Activated naive CD4-positive, alpha-beta T cell treated with anti-CD3 and anti-CD28 coated beads, Interleukin-2, amount 50 U/mL, for 72 hours (primary cell): ENCODE measurements around the gene LRCH4. TPM values are rescaled to one million over a fixed set of nuclear protein-coding genes. Genes with fewer than 3 reads are reported as not detected.
"Not testable (repeated sequence)": the region's sequence is repeated elsewhere in the genome, so short reads cannot be mapped to it uniquely, and the experiment has no call there.

Experiments used
- ATAC-seq, 2 donors: fragments of 150-1000 bp; cut with Tn5 transposase; 2 replicates each; pipeline ENCODE4 v1.10.0; 2021; ENCODE audit warnings: mild to moderate bottlenecking in 2 of 2, moderate library complexity in 2 of 2
- DNase-seq, 2 donors: peaks; one replicate each; pipeline ENCODE4 v3.0.0; 2021 to 2022; ENCODE audit warnings: low spot score in 2 of 2
- H3K27ac Mint-ChIP-seq, 2 donors: one replicate each; pipeline ENCODE4 v1.8.0; 2022; ENCODE audit warnings: mild to moderate bottlenecking in 2 of 2, mixed read lengths in 2 of 2
- H3K36me3 Mint-ChIP-seq, 2 donors: one replicate each; pipeline ENCODE4 v1.8.0; 2022; ENCODE audit warnings: mixed read lengths in 2 of 2
- H3K9me3 Mint-ChIP-seq, 2 donors: one replicate each; pipeline ENCODE4 v1.8.0; 2022; ENCODE audit warnings: mixed read lengths in 2 of 2
- total RNA-seq, 2 donors: library from RNA; stranded (reverse); gene quantifications; one replicate each; pipeline ENCODE4 v1.2.3, GENCODE V29; 2022

Gene LRCH4
- total RNA-seq, 2 donors from 2014 or later: 76.2 to 178 TPM

- ATAC-seq: no peak
- H3K36me3 Mint-ChIP-seq: peaks cover 0 to 13% of the 10 kb centered on the region in 2 donors
- peak overlapping the region in 1 of 2 donors; percentile 37 for H3K27ac Mint-ChIP-seq
- DNase-seq: no peak
- no peaks in the 10 kb centered on the region for H3K9me3 Mint-ChIP-seq
Observed at GRCh38 chr7:100566018-100566531, 19.9 kb downstream of the LRCH4 start.

GRCh38 chr7:100565133-100565571, 20.8 kb downstream of the LRCH4 start:
- DNase-seq (no peak), ATAC-seq (no peak)
- H3K9me3 Mint-ChIP-seq: no peaks in the 10 kb centered on the region
- H3K36me3 Mint-ChIP-seq: peaks cover 0 to 13% of the 10 kb centered on the region in 2 donors
- H3K27ac Mint-ChIP-seq: peak overlapping the region in 1 of 2 donors; percentile 61

GRCh38 chr7:100564405-100564804, 21.5 kb downstream of the LRCH4 start:
- H3K27ac Mint-ChIP-seq: peak overlapping the region in 1 of 2 donors; percentile 61
- DNase-seq, H3K9me3 Mint-ChIP-seq, ATAC-seq: not testable (repeated sequence)
- peaks cover 0 to 13% of the 10 kb centered on the region in 2 donors for H3K36me3 Mint-ChIP-seq

GRCh38 chr7:100563809-100564400, 22.0 kb downstream of the LRCH4 start:
- Mint-ChIP-seq H3K36me3 (peaks cover 0 to 13% of the 10 kb centered on the region in 2 donors), H3K27ac (peak overlapping the region; percentile 61 to 91), H3K9me3 (no peaks in the 10 kb centered on the region)
- ATAC-seq (peak; percentile 47 to 54), DNase-seq (peak in 1 of 2 donors; percentile 88)

- Mint-ChIP-seq H3K36me3 (peaks cover 0 to 13% of the 10 kb centered on the region in 2 donors), H3K27ac (peak overlapping the region in 1 of 2 donors; percentile 91), H3K9me3 (no peaks in the 10 kb centered on the region)
- no peak for DNase-seq
- no peak for ATAC-seq
Observed at GRCh38 chr7:100563100-100563564, 22.8 kb downstream of the LRCH4 start.

- Mint-ChIP-seq H3K27ac (peak overlapping the region in 1 of 2 donors; percentile 85), H3K36me3 (peaks cover 0 to 13% of the 10 kb centered on the region in 2 donors), H3K9me3 (no peaks in the 10 kb centered on the region)
- DNase-seq (no peak), ATAC-seq (no peak)
Observed at GRCh38 chr7:100562195-100563099, 23.5 kb downstream of the LRCH4 start.

GRCh38 chr7:100561491-100562194, 24.3 kb downstream of the LRCH4 start:
- Mint-ChIP-seq H3K27ac (no peak overlapping the region), H3K36me3 (peaks cover 0 to 13% of the 10 kb centered on the region in 2 donors), H3K9me3 (no peaks in the 10 kb centered on the region)
- ATAC-seq (no peak), DNase-seq (no peak)

GRCh38 chr7:100559127-100559526, 26.8 kb downstream of the LRCH4 start:
- Mint-ChIP-seq H3K36me3 (peaks cover 12 to 14% of the 10 kb centered on the region in 2 donors), H3K27ac (no peak overlapping the region), H3K9me3 (no peaks in the 10 kb centered on the region)
- DNase-seq: no peak
- peak in 1 of 2 donors; percentile 4 for ATAC-seq

- H3K36me3 Mint-ChIP-seq: peaks cover 12 to 18% of the 10 kb centered on the region in 2 donors
- ATAC-seq: peak in 1 of 2 donors; percentile 34
- DNase-seq: no peak
- H3K27ac Mint-ChIP-seq: peak overlapping the region; percentile 47 to 75
- no peaks in the 10 kb centered on the region for H3K9me3 Mint-ChIP-seq
Observed at GRCh38 chr7:100556541-100556940, 29.4 kb downstream of the LRCH4 start.

GRCh38 chr7:100555701-100556100, 30.2 kb downstream of the LRCH4 start:
- Mint-ChIP-seq H3K36me3 (peaks cover 14 to 18% of the 10 kb centered on the region in 2 donors), H3K27ac (peak overlapping the region; percentile 7 to 81), H3K9me3 (no peaks in the 10 kb centered on the region)
- DNase-seq: no peak
- ATAC-seq: no peak

GRCh38 chr7:100553032-100553431, 32.9 kb downstream of the LRCH4 start:
- Mint-ChIP-seq H3K9me3 (no peaks in the 10 kb centered on the region), H3K27ac (peak overlapping the region in 1 of 2 donors; percentile 88), H3K36me3 (peaks cover 30 to 31% of the 10 kb centered on the region in 2 donors)
- DNase-seq (no peak), ATAC-seq (no peak)

- H3K27ac Mint-ChIP-seq: peak overlapping the region in 1 of 2 donors; percentile 80
- no peak for DNase-seq
- peaks cover 31 to 36% of the 10 kb centered on the region in 2 donors for H3K36me3 Mint-ChIP-seq
- no peaks in the 10 kb centered on the region for H3K9me3 Mint-ChIP-seq
- ATAC-seq: no peak
Observed at GRCh38 chr7:100552532-100552931, 33.4 kb downstream of the LRCH4 start.

GRCh38 chr7:100548446-100548845, 37.5 kb downstream of the LRCH4 start:
- Mint-ChIP-seq H3K36me3 (peaks cover 24 to 41% of the 10 kb centered on the region in 2 donors), H3K27ac (peak overlapping the region in 1 of 2 donors; percentile 96)
- not testable (repeated sequence) for ATAC-seq, H3K9me3 Mint-ChIP-seq, DNase-seq

GRCh38 chr7:100547872-100548271, 38.1 kb downstream of the LRCH4 start:
- H3K27ac Mint-ChIP-seq: peak overlapping the region; percentile 96 to 97
- DNase-seq (no peak), ATAC-seq (no peak)
- H3K36me3 Mint-ChIP-seq: peaks cover 24 to 41% of the 10 kb centered on the region in 2 donors
- H3K9me3 Mint-ChIP-seq: no peaks in the 10 kb centered on the region

- Mint-ChIP-seq H3K36me3 (peaks cover 18 to 36% of the 10 kb centered on the region in 2 donors), H3K9me3 (no peaks in the 10 kb centered on the region), H3K27ac (peak overlapping the region; percentile 96 to 97)
- DNase-seq: no peak
- ATAC-seq: no peak
Observed at GRCh38 chr7:100546926-100547800, 38.8 kb downstream of the LRCH4 start.
